Lower lobe of right lung (tissue), 2 donors: ENCODE results near the gene STX2. TPM values are rescaled to one million over a fixed set of nuclear protein-coding genes. Genes with fewer than 3 reads are reported as not detected.

Source experiments
- ATAC-seq, 2 donors: fragments of 200-7000 bp; cut with Tn5 transposase; one replicate each; pipeline ENCODE4 v1.9.1; 2020 to 2022; ENCODE audit warnings: mild to moderate bottlenecking in 2 of 2, moderate library complexity in 2 of 2
- DNase-seq: peaks from one replicate; pipeline ENCODE4 v3.0.0-alpha.2; 2020
- H3K27ac ChIP-seq: fragments of 200-600 bp; one replicate; pipeline ENCODE4 v1.8.0; 2022
- H3K27me3 ChIP-seq: fragments of 200-600 bp; one replicate; pipeline ENCODE4 v1.8.0; 2022; ENCODE audit warnings: low read depth
- H3K36me3 ChIP-seq: fragments of 200-600 bp; one replicate; pipeline ENCODE4 v1.8.0; 2022; ENCODE audit warnings: mild to moderate bottlenecking
- H3K4me1 ChIP-seq: fragments of 200-600 bp; one replicate; pipeline ENCODE4 v1.8.0; 2022
- H3K4me3 ChIP-seq: fragments of 200-600 bp; one replicate; pipeline ENCODE4 v1.8.0; 2022; ENCODE audit warnings: mild to moderate bottlenecking
- H3K9me3 ChIP-seq: fragments of 200-600 bp; one replicate; pipeline ENCODE4 v1.8.0; 2022
- CTCF ChIP-seq: fragments of 200-600 bp; IDR thresholded peaks from one replicate; pipeline ENCODE4 v1.8.0; 2022; ENCODE audit warnings: antibody characterized with exemption, mild to moderate bottlenecking
- intact Hi-C: fragments of 100-400 bp; cut with DNase I; formaldehyde crosslinking; loops from one replicate; pipeline ENCODE4 v1.11.0; 2022
- total RNA-seq: library from RNA; stranded (reverse); fragmentation: NEBNext Ultra II Directional; extraction: Animal tissue kit (Norgen Biotek cat#: 25700); gene quantifications from one replicate; pipeline ENCODE4 v1.2.1, GENCODE V29; 2021
- donor health status: DM: no; HTN: yes; CAD: no; lungs with severe emphysema.

The STX2 gene
- total RNA-seq, 1 donor from 2014 or later: 24.6 TPM

GRCh38 chr12:130744274-130744673, 94.8 kb downstream of the STX2 start:
- Histone ChIP-seq H3K36me3 (no peaks in the 10 kb centered on the region), H3K9me3 (no peaks in the 10 kb centered on the region), H3K27ac (no peak overlapping the region), H3K4me1 (peaks cover 6% of the 10 kb centered on the region), H3K4me3 (no peak overlapping the region), H3K27me3 (peaks cover 5% of the 10 kb centered on the region)
- TF ChIP-seq CTCF: no peak
- no peak for DNase-seq
- intact Hi-C loops: no loop called here
- no peak for ATAC-seq

DNA sequence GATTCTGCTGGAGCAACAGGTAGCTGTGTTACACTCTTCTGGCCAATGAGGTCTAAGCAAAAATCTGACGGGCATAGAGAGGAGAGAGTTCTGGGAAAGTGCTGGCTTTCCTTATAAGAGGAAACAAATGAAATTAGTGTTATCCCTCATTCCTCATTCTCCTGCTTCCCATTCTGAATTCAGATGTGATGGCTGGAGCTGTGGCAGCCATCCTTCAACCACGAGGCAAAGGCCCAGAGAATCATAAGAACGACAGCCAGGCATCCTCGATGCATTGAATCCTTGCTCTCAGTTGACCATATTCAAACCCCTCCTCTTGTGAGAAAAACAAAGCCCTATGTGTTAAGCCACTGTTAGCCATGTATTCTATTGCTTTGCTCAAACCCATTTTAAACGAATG, 95.4 kb downstream of the STX2 start:
- H3K4me3 ChIP-seq: no peak overlapping the region
- no peak overlapping the region for H3K27ac ChIP-seq
- no peaks in the 10 kb centered on the region for H3K36me3 ChIP-seq
- DNase-seq (no peak), ATAC-seq (no peak)
- no peak for TF ChIP-seq CTCF
- intact Hi-C loops: no loop called here
- peaks cover 6% of the 10 kb centered on the region for H3K4me1 ChIP-seq
- H3K27me3 ChIP-seq: peaks cover 9% of the 10 kb centered on the region
- H3K9me3 ChIP-seq: peaks cover 3% of the 10 kb centered on the region

- H3K27me3 ChIP-seq: peaks cover 13% of the 10 kb centered on the region
- H3K9me3 ChIP-seq: peaks cover 4% of the 10 kb centered on the region
- no peak for TF ChIP-seq CTCF
- H3K36me3 ChIP-seq: no peaks in the 10 kb centered on the region
- peaks cover 5% of the 10 kb centered on the region for H3K4me1 ChIP-seq
- no peak overlapping the region for H3K27ac ChIP-seq
- no peak for ATAC-seq
- intact Hi-C loops: no loop called here
- no peak overlapping the region for H3K4me3 ChIP-seq
- no peak for DNase-seq
Measured at GRCh38 chr12:130743176-130743575, 95.9 kb downstream of the STX2 start.

- H3K36me3 ChIP-seq: no peaks in the 10 kb centered on the region
- H3K9me3 ChIP-seq: peaks cover 4% of the 10 kb centered on the region
- ATAC-seq (no peak), DNase-seq (no peak)
- no peak overlapping the region for H3K4me3 ChIP-seq
- H3K4me1 ChIP-seq: peaks cover under 1% of the 10 kb centered on the region
- intact Hi-C loops: no loop called here
- TF ChIP-seq CTCF: no peak
- peaks cover 18% of the 10 kb centered on the region for H3K27me3 ChIP-seq
- no peak overlapping the region for H3K27ac ChIP-seq
Measured at GRCh38 chr12:130742716-130743115, 96.3 kb downstream of the STX2 start.

DNA sequence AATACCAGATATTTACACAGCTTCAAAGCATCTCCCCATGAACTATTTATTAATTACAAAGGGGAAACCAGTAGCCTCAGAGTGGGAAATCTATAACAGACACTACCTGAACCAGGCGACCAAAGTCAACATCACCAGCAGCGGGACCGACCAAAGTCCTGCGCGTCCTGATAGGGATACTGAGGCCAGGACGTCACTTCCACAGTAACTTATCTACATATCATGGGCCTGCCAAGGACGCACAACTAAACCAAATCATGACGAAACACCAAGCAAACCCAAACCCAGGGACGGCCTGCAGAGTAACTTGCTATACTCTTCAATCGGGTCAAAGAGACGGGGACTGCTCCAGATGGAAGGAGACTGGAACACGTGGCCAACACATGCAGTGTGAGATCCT, 96.9 kb downstream of the STX2 start:
- no peak for ATAC-seq
- Histone ChIP-seq H3K27me3 (peaks cover 20% of the 10 kb centered on the region), H3K4me1 (no peaks in the 10 kb centered on the region), H3K36me3 (no peaks in the 10 kb centered on the region), H3K4me3 (no peak overlapping the region), H3K9me3 (peaks cover 4% of the 10 kb centered on the region), H3K27ac (no peak overlapping the region)
- no peak for DNase-seq
- intact Hi-C loops: no loop called here
- no peak for TF ChIP-seq CTCF

Other genes with a start within 250 kb of the STX2 start
- 0.27 TPM for gene RIMBP2, start 123.0 kb downstream of the STX2 start, total RNA-seq
- gene RAN, start 32.8 kb upstream of the STX2 start, total RNA-seq: 300 TPM
- 108 TPM for gene ADGRD1, start 114.7 kb upstream of the STX2 start, total RNA-seq